K562 (cell line): Measurements from ENCODE around the gene CPLX3. TPM values are rescaled to one million over a fixed set of nuclear protein-coding genes. Genes with fewer than 3 reads are reported as not detected.

ENCODE experiments used
- ATAC-seq: fragments of 200-7000 bp; cut with Tn5 transposase; 3 replicates; pipeline ENCODE4 v1.9.1; 2020; ENCODE audit warnings: moderate library complexity
- BruUV-seq: library from RNA; stranded (reverse); fragments of 400-500 nt; replicated peaks from 2 replicates; lab custom pipeline; 2021; lab: Mats Ljungman, UMichigan
- CTCF ChIA-PET: fragments of 300-600 bp; formaldehyde crosslinking; extraction: SDS; loops from one replicate; lab custom pipeline; 2021; ENCODE audit warnings: low intra/inter-chr PET ratio; lab: Yijun Ruan, JAX
- POLR2A ChIA-PET: fragments of 300-600, 350-650 bp; sonication (Branson Sonifier 250); formaldehyde crosslinking; extraction: SDS; loops from one replicate; lab custom pipeline; 2021; ENCODE audit warnings: antibody characterized with exemption, inconsistent platforms; lab: Yijun Ruan, JAX
- DNase-seq, 4 experiments: peaks; one replicate each; pipeline versions ENCODE4 v3.0.0 to v3.0.0-alpha.2; 2011 to 2018; ENCODE audit warnings: low spot score in 3 of 4, mixed read lengths in 3 of 4; ENCODE audit errors: extremely low read depth in 1 of 4
- FAIRE-seq: peaks from 2 replicates; lab custom pipeline; 2011; peaks lifted over from hg19 to GRCh38; lab: Jason Lieb, UNC
- H2AFZ ChIP-seq: 2 replicates; pipeline ENCODE4 v1.6.0; 2011; ENCODE audit warnings: low read depth, low read length, control low read depth, inconsistent platforms
- H3K27ac ChIP-seq: fragments of 200-600 bp; 3 replicates; pipeline ENCODE4 v1.8.0; 2011; ENCODE audit warnings: low read depth, mild to moderate bottlenecking, control low read depth, inconsistent platforms, low read length, moderate library complexity, mixed read lengths; ENCODE audit errors: extremely low read depth
- H3K27me3 ChIP-seq, 2 experiments: fragments of 300-600 bp in 1 of 2; 2 replicates in 1 of 2; 3 replicates in 1 of 2; pipeline versions ENCODE4 v1.6.0 to v1.8.0; 2011; ENCODE audit warnings: inconsistent platforms in 2 of 2, low read length in 2 of 2, mild to moderate bottlenecking in 1 of 2, mixed read lengths in 1 of 2, moderate library complexity in 1 of 2; ENCODE audit not compliant: control insufficient read depth in 2 of 2, insufficient read depth in 2 of 2
- H3K36me3 ChIP-seq: fragments of 300-600 bp; 3 replicates; pipeline ENCODE4 v1.8.0; 2011; ENCODE audit warnings: mild to moderate bottlenecking, low read length, inconsistent platforms; ENCODE audit not compliant: control insufficient read depth, insufficient read depth
- H3K4me1 ChIP-seq, 2 experiments: fragments of 200-600 bp in 1 of 2; replicated peaks in 1 of 2; 2 replicates in 1 of 2; 3 replicates in 1 of 2; pipeline versions ENCODE4 v1.5.1 to v1.8.0; 2011; ENCODE audit warnings: inconsistent platforms in 2 of 2, low read length in 2 of 2, mild to moderate bottlenecking in 1 of 2, mixed read lengths in 1 of 2, moderate library complexity in 1 of 2; ENCODE audit not compliant: control insufficient read depth in 2 of 2, insufficient read depth in 2 of 2
- H3K4me2 ChIP-seq: 2 replicates; pipeline ENCODE4 v1.6.1; 2011; ENCODE audit warnings: low read length, control low read depth, inconsistent platforms, mixed read lengths; ENCODE audit not compliant: insufficient read depth
- H3K4me3 ChIP-seq: fragments of 200-600 bp; sonication (generic), shearing (Covaris generic); 2 replicates; pipeline ENCODE4 v1.5.1; 2016; ENCODE audit warnings: control low read depth, inconsistent platforms
- H3K79me2 ChIP-seq: fragments of 200-600 bp; 3 replicates; pipeline ENCODE4 v1.8.0; 2011; ENCODE audit warnings: low read length, inconsistent platforms; ENCODE audit not compliant: control insufficient read depth, insufficient read depth
- H3K9ac ChIP-seq, 2 experiments: 2 replicates each; pipeline versions ENCODE4 v1.6.0 to v1.6.1; 2011; ENCODE audit warnings: low read depth in 2 of 2, low read length in 2 of 2, control low read depth in 1 of 2, inconsistent platforms in 1 of 2, mild to moderate bottlenecking in 1 of 2, mixed read lengths in 1 of 2; ENCODE audit not compliant: insufficient read depth in 1 of 2
- H3K9me1 ChIP-seq: one replicate; pipeline ENCODE4 v1.6.0; 2011; ENCODE audit warnings: inconsistent platforms, mild to moderate bottlenecking, low read length, moderate library complexity; ENCODE audit not compliant: control insufficient read depth, insufficient read depth
- H3K9me3 ChIP-seq: replicated peaks from 2 replicates; pipeline ENCODE4 v1.5.1; 2011; ENCODE audit warnings: low read depth, low read length, inconsistent platforms; ENCODE audit not compliant: control insufficient read depth, insufficient read depth
- H4K20me1 ChIP-seq: replicated peaks from 2 replicates; pipeline ENCODE4 v1.6.1; 2011; ENCODE audit warnings: low read length, inconsistent platforms, mixed read lengths; ENCODE audit not compliant: control insufficient read depth, insufficient read depth
- BCL6 ChIP-seq: fragments of 250-450 bp; sonication (Bioruptor Pico); IDR thresholded peaks from 2 replicates; pipeline ENCODE4 v1.4.0; 2020
- CEBPB ChIP-seq: fragments of 450-650 bp; IDR thresholded peaks from 2 replicates; pipeline ENCODE4 v1.6.1; 2016; ENCODE audit warnings: missing genetic modification characterization, missing compliant biosample characterization
- CXXC5 ChIP-seq: fragments of 250-450 bp; sonication (Bioruptor Pico); IDR thresholded peaks from 2 replicates; pipeline ENCODE4 v1.8.0; 2022; ENCODE audit warnings: inconsistent platforms, mild to moderate bottlenecking, moderate library complexity
- KAT8 ChIP-seq: fragments of 450-650 bp; IDR thresholded peaks from 2 replicates; pipeline ENCODE4 v1.6.1; 2016; ENCODE audit warnings: low read depth, mild to moderate bottlenecking
- MAFG ChIP-seq: fragments of 450-650 bp; conservative IDR thresholded peaks from 2 replicates; pipeline ENCODE4 v1.6.1; 2016; ENCODE audit warnings: missing genetic modification characterization, missing compliant biosample characterization
- MECOM ChIP-seq: fragments of 250-450 bp; sonication (Bioruptor Pico); IDR thresholded peaks from 2 replicates; pipeline ENCODE4 v1.8.0; 2022; ENCODE audit warnings: inconsistent platforms
- NUFIP1 ChIP-seq: fragments of 450-650 bp; IDR thresholded peaks from 2 replicates; pipeline ENCODE4 v1.6.1; 2018; ENCODE audit not compliant: partially characterized antibody
- PTBP1 ChIP-seq: fragments of 200-400 bp; formaldehyde crosslinking; IDR thresholded peaks from 2 replicates; pipeline ENCODE4 v1.6.1; 2017; ENCODE audit warnings: low read depth, low read length
- RBFOX2 ChIP-seq: fragments of 200-400 bp; formaldehyde crosslinking; IDR thresholded peaks from 2 replicates; pipeline ENCODE4 v1.6.1; 2017; ENCODE audit warnings: low read depth, mild to moderate bottlenecking, low read length, moderate library complexity
- THRB ChIP-seq: fragments of 450-650 bp; formaldehyde crosslinking; conservative IDR thresholded peaks from 2 replicates; pipeline ENCODE4 v1.4.0; 2022; ENCODE audit warnings: mild to moderate bottlenecking, missing genetic modification characterization
- ZNF134 ChIP-seq: fragments of 250-450 bp; sonication (Bioruptor Pico); conservative IDR thresholded peaks from 2 replicates; pipeline ENCODE4 v1.4.0; 2020
- WGBS: fragments of 100-300 bp; shearing (Covaris generic); methylation state at CpG from one replicate; pipeline ENCODE4 v1.1.6; 2016; ENCODE audit warnings: low coverage, mixed read lengths; ENCODE audit not compliant: insufficient coverage; ENCODE audit errors: missing lambda C conversion rate; 5-methylcytosine and 5-hydroxymethylcytosine counted together
- in situ Hi-C: fragments of 300-500 bp; cut with MboI; formaldehyde crosslinking; loops from 4 replicates; pipeline ENCODE4 v1.15.0; 2018; ENCODE audit warnings: inconsistent platforms, mixed read lengths
- intact Hi-C: fragments of 100-400 bp; cut with micrococcal nuclease; formaldehyde crosslinking; loops from 2 replicates; pipeline ENCODE4 v1.14.2; 2022
- polyA plus RNA-seq, 8 experiments: library from polyadenylated mRNA; depleted of rRNA in 4 of 8; stranded (reverse) in 5 of 8; unstranded in 3 of 8; fragments of >200 nt; fragmentation: Nextera tagmentation in 2 of 8; fragmentation: Illumina TruSeq in 1 of 8; extraction: Ambion mirVana in 2 of 8; extraction: Trizol in 1 of 8; gene quantifications; 2 replicates each; pipeline versions ENCODE4 v1.2.1 to v1.2.3, GENCODE V29; 2011 to 2014; ENCODE audit warnings: inconsistent platforms in 1 of 8, missing spikeins in 1 of 8
- total RNA-seq, 7 experiments: library from RNA; depleted of rRNA in 6 of 7; stranded (reverse); fragments of >200 nt in 6 of 7; fragmentation: Illumina TruSeq in 2 of 7; extraction: Trizol in 2 of 7; gene quantifications; 2 replicates each; pipeline versions ENCODE4 v1.2.1 to v1.2.3, GENCODE V29; 2011 to 2021; ENCODE audit warnings: low replicate concordance in 1 of 7
- TF ChIP-seq, protein P1 (sequence below): fragments of 250-450 bp; sonication (Bioruptor Pico); IDR thresholded peaks from 2 replicates; pipeline ENCODE4 v1.5.0; 2021; ENCODE audit warnings: mild to moderate bottlenecking, moderate library complexity
- TF ChIP-seq, protein P2 (sequence below): fragments of 450-650 bp; IDR thresholded peaks from 2 replicates; pipeline ENCODE4 v1.6.1; 2018; ENCODE audit not compliant: partially characterized antibody

Gene CPLX3
- total and polyA plus RNA-seq, 9 of the 15 experiments (the other 6 are each of a cell fraction or from before 2014, with no cell fraction given) = not detected

DNA sequence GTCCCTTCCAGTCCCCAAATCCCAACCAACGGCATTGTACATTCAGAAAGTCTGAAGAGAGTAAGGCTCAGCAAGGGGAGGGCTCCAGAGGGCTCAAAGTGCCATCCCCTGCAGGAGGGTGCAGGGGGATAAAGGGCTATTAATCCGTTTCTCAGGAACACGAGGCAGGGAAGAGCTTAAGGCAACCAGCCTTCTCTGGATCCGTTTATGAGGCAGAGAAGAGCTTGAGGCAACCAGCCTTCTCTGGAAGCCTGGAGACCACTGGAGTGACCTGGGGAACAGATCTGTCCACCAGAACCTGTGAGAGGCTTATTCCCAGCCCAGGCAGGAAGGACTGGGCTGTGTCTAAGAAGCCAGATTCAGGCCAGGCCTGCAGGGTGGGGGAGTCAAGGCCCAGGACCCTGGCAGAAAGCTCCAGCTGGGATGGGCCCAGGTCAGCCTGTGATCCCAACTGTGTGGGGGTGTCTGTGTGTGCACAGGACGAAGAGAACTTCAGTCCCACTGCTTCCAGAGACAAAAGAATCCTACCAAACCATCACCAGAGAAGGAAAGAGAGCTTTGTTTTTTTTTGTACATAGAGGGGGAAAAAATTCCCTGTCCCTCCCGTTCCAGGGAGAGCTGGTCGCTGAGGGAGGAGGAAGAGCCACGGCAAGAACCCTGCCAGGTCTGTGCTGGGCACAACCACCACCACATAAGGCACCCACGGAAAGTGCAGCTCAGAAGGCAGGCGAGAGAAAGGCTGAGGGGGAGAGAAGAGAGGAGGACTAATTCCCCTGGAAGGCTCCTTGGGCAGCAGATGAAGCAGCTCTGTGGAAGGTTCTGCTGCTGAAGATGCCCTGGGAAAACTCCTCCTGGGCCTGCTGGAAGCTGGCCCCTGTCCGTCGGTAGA lies 18.1 kb downstream of the CPLX3 start:
- 80% methylated on average over 9 of the region's 12 CpGs for WGBS
- Histone ChIP-seq H3K4me2 (no peak overlapping the region), H3K27ac (peak overlapping the region; percentile 34; the same call in 2 of the 3 replicates), H3K79me2 (peaks cover 14% of the 10 kb centered on the region; the same call in 2 of the 3 replicates), H3K9me3 (no peaks in the 10 kb centered on the region), H3K9ac (peak overlapping the region in 1 of 2 experiments; percentile 94; a peak in 2 of 4 replicates), H4K20me1 (peaks cover 4% of the 10 kb centered on the region; the same call in 1 of the 2 replicates), H3K36me3 (peaks cover 54% of the 10 kb centered on the region; the same call in 2 of the 3 replicates), H3K27me3 (no peaks in the 10 kb centered on the region), H3K4me1 (peaks cover 19 to 47% of the 10 kb centered on the region in 2 experiments; a peak in 4 of 5 replicates), H3K9me1 (peaks cover 11% of the 10 kb centered on the region), H2AFZ (no peak overlapping the region), H3K4me3 (no peak overlapping the region)
- POLR2A ChIA-PET = interaction anchor here (1.1 to 1.9 kb wide), 4 partner anchors 12 to 110 kb away, joined by 3 to 4 read pairs (median 4); no protein-coding TSS in a partner anchor
- in situ Hi-C loops = no loop called here
- BruUV-seq = no TSS peak
- FAIRE-seq (no peak), DNase-seq (no peak), ATAC-seq (no peak)
- intact Hi-C loops = loop anchor here (5.0 kb wide), 3 partner anchors 48 to 143 kb away; partner anchors contain the start of gene MPI
- CTCF ChIA-PET = interaction anchor here (1.7 kb wide), 1 partner anchor 57 kb away, joined by 4 read pairs; no protein-coding TSS in a partner anchor
- no peak for TF ChIP-seq NUFIP1
- no peak for TF ChIP-seq PTBP1
- TF ChIP-seq MECOM (CRISPR knock-in tag) = no peak
- TF ChIP-seq, protein P1, sequence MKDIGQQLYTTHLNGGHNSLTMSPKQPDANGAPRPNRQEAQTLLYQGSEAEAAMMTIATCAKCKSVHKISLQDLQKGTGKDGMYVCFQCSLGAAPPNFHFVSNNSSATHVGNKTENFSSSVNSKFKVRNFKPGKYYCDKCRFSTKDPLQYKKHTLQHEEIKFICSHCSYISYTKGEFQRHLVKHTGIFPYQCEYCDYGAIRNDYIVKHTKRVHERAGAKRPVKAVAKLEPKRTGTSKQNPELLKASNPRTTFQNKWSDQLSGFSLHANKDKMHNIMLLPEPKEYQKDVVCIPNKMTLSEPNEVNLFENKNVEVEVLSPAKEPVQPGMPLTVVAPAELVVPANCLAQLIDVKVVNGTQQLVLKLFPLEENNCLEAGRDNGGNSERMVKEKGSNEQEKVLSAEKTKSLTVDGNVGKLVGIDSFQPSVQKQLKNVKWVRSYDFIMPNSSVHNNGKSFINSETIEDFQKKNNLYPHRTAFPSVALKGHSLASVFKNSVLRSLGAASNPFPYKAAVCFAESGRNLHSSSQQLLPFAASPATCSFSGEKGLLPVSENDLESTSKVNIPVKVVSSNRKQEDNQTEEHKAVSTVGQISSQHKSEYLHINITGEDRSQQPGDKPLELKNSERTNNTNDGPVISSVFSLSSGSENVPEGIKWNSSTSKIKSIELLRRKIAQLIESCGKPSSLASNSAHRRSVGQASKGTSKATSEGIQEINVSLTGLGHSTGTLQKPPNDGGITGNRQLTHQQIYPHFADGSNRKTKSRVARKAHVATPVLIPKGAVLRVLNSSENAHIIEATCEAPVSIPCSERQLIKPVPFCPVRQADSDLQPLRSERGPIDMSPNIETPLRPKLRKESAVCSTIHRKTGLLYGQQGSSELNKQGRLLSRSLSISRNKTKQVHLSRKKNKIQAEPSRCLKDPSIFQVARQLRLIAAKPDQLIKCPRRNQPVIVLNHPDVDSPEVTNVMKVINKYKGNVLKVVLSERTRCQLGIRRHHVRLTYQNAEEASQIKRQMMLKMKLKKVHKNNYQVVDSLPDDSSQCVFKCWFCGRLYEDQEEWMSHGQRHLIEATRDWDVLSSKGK (CRISPR knock-in tag) = no peak
- TF ChIP-seq, protein P2, sequence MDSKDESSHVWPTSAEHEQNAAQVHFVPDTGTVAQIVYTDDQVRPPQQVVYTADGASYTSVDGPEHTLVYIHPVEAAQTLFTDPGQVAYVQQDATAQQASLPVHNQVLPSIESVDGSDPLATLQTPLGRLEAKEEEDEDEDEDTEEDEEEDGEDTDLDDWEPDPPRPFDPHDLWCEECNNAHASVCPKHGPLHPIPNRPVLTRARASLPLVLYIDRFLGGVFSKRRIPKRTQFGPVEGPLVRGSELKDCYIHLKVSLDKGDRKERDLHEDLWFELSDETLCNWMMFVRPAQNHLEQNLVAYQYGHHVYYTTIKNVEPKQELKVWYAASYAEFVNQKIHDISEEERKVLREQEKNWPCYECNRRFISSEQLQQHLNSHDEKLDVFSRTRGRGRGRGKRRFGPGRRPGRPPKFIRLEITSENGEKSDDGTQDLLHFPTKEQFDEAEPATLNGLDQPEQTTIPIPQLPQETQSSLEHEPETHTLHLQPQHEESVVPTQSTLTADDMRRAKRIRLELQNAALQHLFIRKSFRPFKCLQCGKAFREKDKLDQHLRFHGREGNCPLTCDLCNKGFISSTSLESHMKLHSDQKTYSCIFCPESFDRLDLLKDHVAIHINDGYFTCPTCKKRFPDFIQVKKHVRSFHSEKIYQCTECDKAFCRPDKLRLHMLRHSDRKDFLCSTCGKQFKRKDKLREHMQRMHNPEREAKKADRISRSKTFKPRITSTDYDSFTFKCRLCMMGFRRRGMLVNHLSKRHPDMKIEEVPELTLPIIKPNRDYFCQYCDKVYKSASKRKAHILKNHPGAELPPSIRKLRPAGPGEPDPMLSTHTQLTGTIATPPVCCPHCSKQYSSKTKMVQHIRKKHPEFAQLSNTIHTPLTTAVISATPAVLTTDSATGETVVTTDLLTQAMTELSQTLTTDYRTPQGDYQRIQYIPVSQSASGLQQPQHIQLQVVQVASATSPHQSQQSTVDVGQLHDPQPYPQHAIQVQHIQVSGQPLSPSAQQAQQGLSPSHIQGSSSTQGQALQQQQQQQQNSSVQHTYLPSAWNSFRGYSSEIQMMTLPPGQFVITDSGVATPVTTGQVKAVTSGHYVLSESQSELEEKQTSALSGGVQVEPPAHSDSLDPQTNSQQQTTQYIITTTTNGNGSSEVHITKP = no peak
- no peak for TF ChIP-seq CXXC5 (CRISPR knock-in tag)
- no peak for TF ChIP-seq KAT8
- no peak for TF ChIP-seq MAFG (tag)
- TF ChIP-seq BCL6 (CRISPR knock-in tag) = no peak
- TF ChIP-seq CEBPB (tag) = no peak
- TF ChIP-seq ZNF134 = no peak
- TF ChIP-seq THRB (CRISPR knock-in tag) = no peak
- no peak for TF ChIP-seq RBFOX2
